ENCODE results near the gene SERPINA3. TPM values are rescaled to one million over a fixed set of nuclear protein-coding genes. Genes with fewer than 3 reads are reported as not detected.

SERPINA3 gene
- total and polyA plus RNA-seq, 2 of the 8 experiments (the other 6 are each of a cell fraction or from before 2014, with no cell fraction given) = not detected

- no peaks in the 10 kb centered on the region; a peak in 1 of 7 replicates for H3K4me1 ChIP-seq (replicated peaks in 1 of 4; ENCODE audit: control insufficient read depth in 3 of 4, insufficient read depth in 4 of 4, low read length in 3 of 4)
Observed at GRCh38 chr14:94611179-94611578, 1.0 kb upstream of the SERPINA3 start.

More at GRCh38 chr14:94611179-94611578, 1.0 kb upstream of the SERPINA3 start:
- Histone ChIP-seq H3K79me2 (ENCODE audit: control insufficient read depth in 1 of 2, insufficient read depth in 2 of 2, low read length in 2 of 2) (no peaks in the 10 kb centered on the region), H3K4me2 (ENCODE audit: insufficient read depth in 1 of 2, low read depth in 2 of 2, low read length in 2 of 2) (no peak overlapping the region), H3K56ac (replicated peaks; ENCODE audit: insufficient read length, low read depth, low read length) (no peak overlapping the region), H3K14ac (ENCODE audit: insufficient read length) (no peak overlapping the region), H4K91ac (replicated peaks; ENCODE audit: insufficient read length, low read length) (no peak overlapping the region), H3K9me3 (ENCODE audit: insufficient read depth in 2 of 2, low read depth in 1 of 2, low read length in 1 of 2) (no peaks in the 10 kb centered on the region), H4K5ac (ENCODE audit: insufficient read length, low read depth, low read length) (no peak overlapping the region), H2BK120ac (replicated peaks; ENCODE audit: low read depth, low read length) (no peak overlapping the region), H3K23ac (ENCODE audit: insufficient read length) (no peak overlapping the region), H3K36me3 (ENCODE audit: control insufficient read depth in 2 of 4, insufficient read depth in 4 of 4, low read length in 3 of 4) (no peaks in the 10 kb centered on the region), H2BK12ac (ENCODE audit: low read depth, low read length) (no peak overlapping the region), H3K27me3 (replicated peaks in 1 of 4; ENCODE audit: control insufficient read depth in 3 of 4, extremely low read depth in 1 of 4, insufficient read depth in 3 of 4, low read length in 3 of 4) (no peaks in the 10 kb centered on the region), H3K79me1 (ENCODE audit: low read depth, low read length) (no peaks in the 10 kb centered on the region), H2BK20ac (ENCODE audit: low read length) (no peak overlapping the region), H3K27ac (ENCODE audit: low read depth, low read length) (no peak overlapping the region), H2AFZ (ENCODE audit: low read length) (no peak overlapping the region), H4K8ac (ENCODE audit: extremely low read depth, insufficient read depth, low read length) (no peak overlapping the region), H2BK5ac (ENCODE audit: low read depth, low read length) (no peak overlapping the region), H2AK5ac (ENCODE audit: low read depth, low read length) (no peak overlapping the region), H3K4me3 (ENCODE audit: extremely low read depth in 1 of 4, insufficient read depth in 2 of 4, low read depth in 3 of 4, low read length in 4 of 4) (no peak overlapping the region), H2BK15ac (ENCODE audit: low read length) (no peak overlapping the region), H3K18ac (ENCODE audit: extremely low read depth, low read length) (no peak overlapping the region), H3K23me2 (ENCODE audit: low read depth, low read length) (no peaks in the 10 kb centered on the region), H4K20me1 (replicated peaks in 1 of 2; ENCODE audit: control insufficient read depth in 1 of 2, insufficient read depth in 2 of 2, low read length in 2 of 2) (no peaks in the 10 kb centered on the region), H3K4ac (replicated peaks; ENCODE audit: insufficient read length, low read depth, low read length) (no peak overlapping the region), H3K9ac (replicated peaks in 1 of 4; ENCODE audit: extremely low read depth in 1 of 4, low read depth in 3 of 4, low read length in 3 of 4) (no peak overlapping the region)
- CTCF ChIA-PET (ENCODE audit: partially characterized antibody) = no interaction called here
- FAIRE-seq (no peak), DNase-seq (ENCODE audit: low read depth in 1 of 2, low spot score in 2 of 2) (no peak)
- WGBS, 2 experiments (ENCODE audit: extremely low coverage in 1 of 2, insufficient coverage in 1 of 2, insufficient read length in 1 of 2, insufficient replicate concordance in 2 of 2, low coverage in 1 of 2, low lambda C conversion rate in 2 of 2, missing lambda C conversion rate in 1 of 2) = 90% methylated on average over 5 of the region's 5 CpGs; no CpG with 5 or more reads in 1 of the 2 experiments
- TF ChIP-seq CHD2 (IDR thresholded peaks at IDR 0.05; ENCODE audit: low read length) (no peak), KDM1A (IDR thresholded peaks at IDR 0.05; ENCODE audit: borderline replicate concordance, low read length) (no peak), SP2 (IDR thresholded peaks at IDR 0.05; ENCODE audit: low read length) (no peak), POU5F1 (IDR thresholded peaks at IDR 0.05; ENCODE audit: low read depth, low read length) (no peak), TCF12 (IDR thresholded peaks at IDR 0.05; ENCODE audit: low read depth, low read length) (no peak), SP1 (IDR thresholded peaks at IDR 0.05; ENCODE audit: low read depth, low read length) (no peak), SP4 (IDR thresholded peaks at IDR 0.05; ENCODE audit: low read length) (no peak), EGR1 (IDR thresholded peaks at IDR 0.05; ENCODE audit: borderline replicate concordance, low read depth, low read length) (no peak), RFX5 (IDR thresholded peaks at IDR 0.05; ENCODE audit: borderline replicate concordance, low read depth, low read length) (no peak), RAD21 (IDR thresholded peaks at IDR 0.05 in 1 of 2, conservative IDR thresholded peaks at IDR 0.05 in 1 of 2; ENCODE audit: low read depth in 2 of 2, low read length in 2 of 2) (no peak), SIRT6 (IDR thresholded peaks at IDR 0.05; ENCODE audit: low read length) (no peak), SRF (IDR thresholded peaks at IDR 0.05; ENCODE audit: low read depth, low read length) (no peak)
- POLR2A ChIA-PET (ENCODE audit: partially characterized antibody) = no interaction called here
